CD14-positive monocyte (primary cell): ENCODE results near the gene CBLB. TPM values are rescaled to one million over a fixed set of nuclear protein-coding genes. Genes with fewer than 3 reads are reported as not detected.

Experiments
- DNase-seq, 3 donors: peaks; one replicate each; pipeline ENCODE4 v3.0.0-alpha.2; 2011 to 2022
- H2AFZ ChIP-seq: 2 replicates; pipeline ENCODE4 v1.6.0; 2012; ENCODE audit warnings: mild to moderate bottlenecking, low read depth, low read length, inconsistent platforms; ENCODE audit not compliant: insufficient read depth, poor library complexity, severe bottlenecking
- H3K27ac ChIP-seq, 2 donors: 1 replicate in 1 of 2; 2 replicates in 1 of 2; pipeline ENCODE4 v1.5.1; 2012 to 2013; ENCODE audit warnings: low read length in 2 of 2, control low read depth in 1 of 2, inconsistent platforms in 1 of 2, low read depth in 1 of 2, mild to moderate bottlenecking in 1 of 2
- H3K27me3 ChIP-seq, 2 donors: one replicate each; pipeline versions ENCODE4 v1.6.0 to v1.6.1; 2011 to 2013; ENCODE audit warnings: low read length in 2 of 2; ENCODE audit not compliant: control insufficient read depth in 2 of 2, insufficient read depth in 2 of 2
- H3K36me3 ChIP-seq, 2 donors: replicated peaks in 1 of 2; 1 replicate in 1 of 2; 2 replicates in 1 of 2; pipeline versions ENCODE4 v1.5.1 to v1.6.1; 2012 to 2013; ENCODE audit warnings: low read length in 2 of 2, control low read depth in 1 of 2, inconsistent platforms in 1 of 2, mild to moderate bottlenecking in 1 of 2; ENCODE audit not compliant: insufficient read depth in 2 of 2, control insufficient read depth in 1 of 2
- H3K4me1 ChIP-seq, 2 donors: 1 replicate in 1 of 2; 2 replicates in 1 of 2; pipeline versions ENCODE4 v1.5.1 to v1.6.1; 2012 to 2013; ENCODE audit warnings: low read length in 2 of 2, control low read depth in 1 of 2, inconsistent platforms in 1 of 2, mild to moderate bottlenecking in 1 of 2, moderate library complexity in 1 of 2; ENCODE audit not compliant: insufficient read depth in 2 of 2, control insufficient read depth in 1 of 2
- H3K4me2 ChIP-seq: replicated peaks from 2 replicates; pipeline ENCODE3; 2012; ENCODE audit warnings: low read length, moderate library complexity, mild to moderate bottlenecking; ENCODE audit not compliant: poor library complexity, severe bottlenecking; ENCODE audit errors: extremely low read depth
- H3K4me3 ChIP-seq, 3 experiments: fragments of 200-600 bp in 1 of 3; sonication (generic) in 1 of 3; replicated peaks in 1 of 3; 1 replicate in 2 of 3; 2 replicates in 1 of 3; pipeline ENCODE4 v1.5.1; 2011 to 2013; ENCODE audit warnings: low read length in 3 of 3, mild to moderate bottlenecking in 3 of 3, control low read depth in 2 of 3, low read depth in 2 of 3, inconsistent platforms in 1 of 3, moderate library complexity in 1 of 3
- H3K79me2 ChIP-seq: 2 replicates; pipeline ENCODE4 v1.6.0; 2012; ENCODE audit warnings: mild to moderate bottlenecking, control low read depth, inconsistent platforms, low read length, moderate library complexity; ENCODE audit not compliant: insufficient read depth
- H3K9ac ChIP-seq: 2 replicates; pipeline ENCODE4 v1.6.0; 2017; ENCODE audit warnings: low read length, mild to moderate bottlenecking; ENCODE audit not compliant: insufficient read depth, poor library complexity, severe bottlenecking
- H3K9me3 ChIP-seq, 2 donors: replicated peaks in 1 of 2; 1 replicate in 1 of 2; 2 replicates in 1 of 2; pipeline versions ENCODE4 v1.5.1 to v1.6.1; 2012 to 2013; ENCODE audit warnings: low read length in 2 of 2, control low read depth in 1 of 2; ENCODE audit not compliant: control insufficient read depth in 1 of 2, insufficient read depth in 1 of 2
- H4K20me1 ChIP-seq: 2 replicates; pipeline ENCODE4 v1.6.0; 2012; ENCODE audit warnings: mild to moderate bottlenecking, low read length, control low read depth, moderate library complexity; ENCODE audit not compliant: insufficient read depth
- H3K27ac Mint-ChIP-seq, 7 donors: one replicate each; pipeline ENCODE4 v1.8.0; 2020; ENCODE audit warnings: mild to moderate bottlenecking in 7 of 7, mixed read lengths in 7 of 7, moderate library complexity in 6 of 7, inconsistent platforms in 2 of 7
- H3K27me3 Mint-ChIP-seq, 3 donors: one replicate each; pipeline ENCODE4 v1.8.0; 2021 to 2022; ENCODE audit warnings: low read depth in 3 of 3, mild to moderate bottlenecking in 3 of 3, mixed read lengths in 3 of 3, moderate library complexity in 3 of 3, inconsistent platforms in 1 of 3
- H3K36me3 Mint-ChIP-seq, 2 donors: one replicate each; pipeline ENCODE4 v1.8.0; 2020; ENCODE audit warnings: mixed read lengths in 2 of 2, inconsistent platforms in 1 of 2, mild to moderate bottlenecking in 1 of 2
- H3K4me1 Mint-ChIP-seq: one replicate; pipeline ENCODE4 v1.8.0; 2020; ENCODE audit warnings: mild to moderate bottlenecking, mixed read lengths
- H3K4me3 Mint-ChIP-seq, 2 donors: one replicate each; pipeline ENCODE4 v1.8.0; 2020; ENCODE audit warnings: mild to moderate bottlenecking in 2 of 2, mixed read lengths in 2 of 2, moderate library complexity in 1 of 2
- H3K9me3 Mint-ChIP-seq, 7 donors: one replicate each; pipeline ENCODE4 v1.8.0; 2020 to 2022; ENCODE audit warnings: mixed read lengths in 7 of 7, mild to moderate bottlenecking in 6 of 7, moderate library complexity in 6 of 7, inconsistent platforms in 2 of 7
- CTCF ChIP-seq: fragments of 200-600 bp; IDR thresholded peaks from one replicate; pipeline ENCODE4 v1.8.0; 2022; ENCODE audit warnings: antibody characterized with exemption, mild to moderate bottlenecking
- WGBS: methylation state at CpG from one replicate; pipeline ENCODE4 v1.1.5; 2013; ENCODE audit warnings: missing lambda C conversion rate; ENCODE audit not compliant: insufficient coverage; 5-methylcytosine and 5-hydroxymethylcytosine counted together
- intact Hi-C, 2 donors: fragments of 100-400 bp; cut with micrococcal nuclease; formaldehyde crosslinking; loops; one replicate each; pipeline versions ENCODE4 v1.15.0 to v1.15.1; 2023
- polyA plus RNA-seq, 3 donors: library from polyadenylated mRNA; depleted of rRNA in 1 of 3; unstranded in 2 of 3; stranded (reverse) in 1 of 3; fragments of 300-500 nt in 2 of 3; fragments of >200 nt in 1 of 3; fragmentation: Illumina TruSeq in 2 of 3; gene quantifications; 1 replicate in 2 of 3; 2 replicates in 1 of 3; pipeline ENCODE4 v1.2.3, GENCODE V29; 2012 to 2021

Gene CBLB
- polyA plus RNA-seq, 3 donors, result 1.6 to 8.1 (median 3.6) TPM

GRCh38 chr3:105786241-105786640 is 82.6 kb downstream of the CBLB start:
- H3K27ac Mint-ChIP-seq, result no peak overlapping the region
- 96% methylated on average over 4 of the region's 4 CpGs for WGBS
- H3K36me3 Mint-ChIP-seq, result no peaks in the 10 kb centered on the region

GRCh38 chr3:105785803-105786202 is 83.0 kb downstream of the CBLB start:
- no CpG with 5 or more reads among the region's 3 CpGs for WGBS
- Mint-ChIP-seq H3K27me3 (no peaks in the 10 kb centered on the region), H3K4me1 (no peaks in the 10 kb centered on the region), H3K4me3 (no peak overlapping the region), H3K9me3 (peaks cover 0 to under 1% (median 0%) of the 10 kb centered on the region in 7 donors), H3K36me3 (no peaks in the 10 kb centered on the region), H3K27ac (no peak overlapping the region)
- Histone ChIP-seq H3K27ac (no peak overlapping the region), H4K20me1 (no peaks in the 10 kb centered on the region), H3K27me3 (no peaks in the 10 kb centered on the region), H3K9ac (no peak overlapping the region), H3K9me3 (no peaks in the 10 kb centered on the region), H3K36me3 (no peaks in the 10 kb centered on the region), H3K79me2 (no peaks in the 10 kb centered on the region), H3K4me1 (no peaks in the 10 kb centered on the region), H3K4me3 (no peak overlapping the region), H3K4me2 (no peak overlapping the region), H2AFZ (no peak overlapping the region)
- no peak for DNase-seq
- intact Hi-C loops, result no loop called here
- TF ChIP-seq CTCF, result no peak

More at GRCh38 chr3:105786241-105786640, 82.6 kb downstream of the CBLB start:
- no peak for TF ChIP-seq CTCF
- Histone ChIP-seq H3K9ac (no peak overlapping the region), H3K4me2 (no peak overlapping the region), H3K36me3 (no peaks in the 10 kb centered on the region), H4K20me1 (no peaks in the 10 kb centered on the region), H3K27me3 (no peaks in the 10 kb centered on the region), H3K27ac (no peak overlapping the region), H3K4me1 (no peaks in the 10 kb centered on the region), H2AFZ (no peak overlapping the region), H3K4me3 (no peak overlapping the region), H3K9me3 (no peaks in the 10 kb centered on the region), H3K79me2 (no peaks in the 10 kb centered on the region)
- Mint-ChIP-seq H3K4me1 (no peaks in the 10 kb centered on the region), H3K4me3 (no peak overlapping the region), H3K9me3 (no peaks in the 10 kb centered on the region), H3K27me3 (no peaks in the 10 kb centered on the region)
- DNase-seq, result no peak
- intact Hi-C loops, result no loop called here
